ENCODE data around the gene ALKBH5. TPM values are rescaled to one million over a fixed set of nuclear protein-coding genes. Genes with fewer than 3 reads are reported as not detected.

ALKBH5 gene
- polyA plus RNA-seq, 1 donor from 2014 or later: 55.0 TPM

DNA sequence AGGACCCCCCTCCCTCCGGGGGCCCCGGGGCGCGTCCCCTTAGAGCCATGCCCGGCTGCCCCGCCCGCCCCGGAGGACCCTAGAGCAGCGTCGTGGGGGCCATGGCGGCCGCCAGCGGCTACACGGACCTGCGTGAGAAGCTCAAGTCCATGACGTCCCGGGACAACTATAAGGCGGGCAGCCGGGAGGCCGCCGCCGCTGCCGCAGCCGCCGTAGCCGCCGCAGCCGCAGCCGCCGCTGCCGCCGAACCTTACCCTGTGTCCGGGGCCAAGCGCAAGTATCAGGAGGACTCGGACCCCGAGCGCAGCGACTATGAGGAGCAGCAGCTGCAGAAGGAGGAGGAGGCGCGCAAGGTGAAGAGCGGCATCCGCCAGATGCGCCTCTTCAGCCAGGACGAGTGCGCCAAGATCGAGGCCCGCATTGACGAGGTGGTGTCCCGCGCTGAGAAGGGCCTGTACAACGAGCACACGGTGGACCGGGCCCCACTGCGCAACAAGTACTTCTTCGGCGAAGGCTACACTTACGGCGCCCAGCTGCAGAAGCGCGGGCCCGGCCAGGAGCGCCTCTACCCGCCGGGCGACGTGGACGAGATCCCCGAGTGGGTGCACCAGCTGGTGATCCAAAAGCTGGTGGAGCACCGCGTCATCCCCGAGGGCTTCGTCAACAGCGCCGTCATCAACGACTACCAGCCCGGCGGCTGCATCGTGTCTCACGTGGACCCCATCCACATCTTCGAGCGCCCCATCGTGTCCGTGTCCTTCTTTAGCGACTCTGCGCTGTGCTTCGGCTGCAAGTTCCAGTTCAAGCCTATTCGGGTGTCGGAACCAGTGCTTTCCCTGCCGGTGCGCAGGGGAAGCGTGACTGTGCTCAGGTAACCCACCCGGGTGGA lies 759 bp downstream of the ALKBH5 start:
- no peaks in the 10 kb centered on the region for H3K27me3 ChIP-seq (ENCODE audit: insufficient read depth, low read depth, low read length)
- H4K20me1 ChIP-seq (ENCODE audit: insufficient read depth): peaks cover 40% of the 10 kb centered on the region
- peak overlapping the region; percentile 94 for H3K27ac ChIP-seq (ENCODE audit: low read length)
- TF ChIP-seq, protein P1, sequence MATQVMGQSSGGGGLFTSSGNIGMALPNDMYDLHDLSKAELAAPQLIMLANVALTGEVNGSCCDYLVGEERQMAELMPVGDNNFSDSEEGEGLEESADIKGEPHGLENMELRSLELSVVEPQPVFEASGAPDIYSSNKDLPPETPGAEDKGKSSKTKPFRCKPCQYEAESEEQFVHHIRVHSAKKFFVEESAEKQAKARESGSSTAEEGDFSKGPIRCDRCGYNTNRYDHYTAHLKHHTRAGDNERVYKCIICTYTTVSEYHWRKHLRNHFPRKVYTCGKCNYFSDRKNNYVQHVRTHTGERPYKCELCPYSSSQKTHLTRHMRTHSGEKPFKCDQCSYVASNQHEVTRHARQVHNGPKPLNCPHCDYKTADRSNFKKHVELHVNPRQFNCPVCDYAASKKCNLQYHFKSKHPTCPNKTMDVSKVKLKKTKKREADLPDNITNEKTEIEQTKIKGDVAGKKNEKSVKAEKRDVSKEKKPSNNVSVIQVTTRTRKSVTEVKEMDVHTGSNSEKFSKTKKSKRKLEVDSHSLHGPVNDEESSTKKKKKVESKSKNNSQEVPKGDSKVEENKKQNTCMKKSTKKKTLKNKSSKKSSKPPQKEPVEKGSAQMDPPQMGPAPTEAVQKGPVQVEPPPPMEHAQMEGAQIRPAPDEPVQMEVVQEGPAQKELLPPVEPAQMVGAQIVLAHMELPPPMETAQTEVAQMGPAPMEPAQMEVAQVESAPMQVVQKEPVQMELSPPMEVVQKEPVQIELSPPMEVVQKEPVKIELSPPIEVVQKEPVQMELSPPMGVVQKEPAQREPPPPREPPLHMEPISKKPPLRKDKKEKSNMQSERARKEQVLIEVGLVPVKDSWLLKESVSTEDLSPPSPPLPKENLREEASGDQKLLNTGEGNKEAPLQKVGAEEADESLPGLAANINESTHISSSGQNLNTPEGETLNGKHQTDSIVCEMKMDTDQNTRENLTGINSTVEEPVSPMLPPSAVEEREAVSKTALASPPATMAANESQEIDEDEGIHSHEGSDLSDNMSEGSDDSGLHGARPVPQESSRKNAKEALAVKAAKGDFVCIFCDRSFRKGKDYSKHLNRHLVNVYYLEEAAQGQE (IDR thresholded peaks at IDR 0.05; ENCODE audit: borderline replicate concordance): no peak
- TF ChIP-seq POLR2AphosphoS5 (IDR thresholded peaks at IDR 0.05) (peak; percentile 20), TAF1 (IDR thresholded peaks at IDR 0.05; ENCODE audit: low read depth) (no peak), RAD21 (conservative IDR thresholded peaks at IDR 0.05) (peak; percentile 24), SMC3 (conservative IDR thresholded peaks at IDR 0.05; ENCODE audit: poor library complexity) (peak; percentile 41), MXI1 (conservative IDR thresholded peaks at IDR 0.05; ENCODE audit: poor library complexity, severe bottlenecking) (peak; percentile 60)
- TF ChIP-seq, protein P2, sequence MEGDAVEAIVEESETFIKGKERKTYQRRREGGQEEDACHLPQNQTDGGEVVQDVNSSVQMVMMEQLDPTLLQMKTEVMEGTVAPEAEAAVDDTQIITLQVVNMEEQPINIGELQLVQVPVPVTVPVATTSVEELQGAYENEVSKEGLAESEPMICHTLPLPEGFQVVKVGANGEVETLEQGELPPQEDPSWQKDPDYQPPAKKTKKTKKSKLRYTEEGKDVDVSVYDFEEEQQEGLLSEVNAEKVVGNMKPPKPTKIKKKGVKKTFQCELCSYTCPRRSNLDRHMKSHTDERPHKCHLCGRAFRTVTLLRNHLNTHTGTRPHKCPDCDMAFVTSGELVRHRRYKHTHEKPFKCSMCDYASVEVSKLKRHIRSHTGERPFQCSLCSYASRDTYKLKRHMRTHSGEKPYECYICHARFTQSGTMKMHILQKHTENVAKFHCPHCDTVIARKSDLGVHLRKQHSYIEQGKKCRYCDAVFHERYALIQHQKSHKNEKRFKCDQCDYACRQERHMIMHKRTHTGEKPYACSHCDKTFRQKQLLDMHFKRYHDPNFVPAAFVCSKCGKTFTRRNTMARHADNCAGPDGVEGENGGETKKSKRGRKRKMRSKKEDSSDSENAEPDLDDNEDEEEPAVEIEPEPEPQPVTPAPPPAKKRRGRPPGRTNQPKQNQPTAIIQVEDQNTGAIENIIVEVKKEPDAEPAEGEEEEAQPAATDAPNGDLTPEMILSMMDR (IDR thresholded peaks at IDR 0.05; ENCODE audit: poor library complexity, severe bottlenecking): no peak
- H3K9ac ChIP-seq (ENCODE audit: low read length): peak overlapping the region; percentile 84
- no peaks in the 10 kb centered on the region for H3K36me3 ChIP-seq (ENCODE audit: insufficient read depth, low read length)
- H3K79me2 ChIP-seq (replicated peaks; ENCODE audit: insufficient read depth, low read length): peaks cover 51% of the 10 kb centered on the region
- no peaks in the 10 kb centered on the region for H3F3A ChIP-seq (ENCODE audit: insufficient read depth, low read length, poor library complexity, severe bottlenecking)
- peak overlapping the region; percentile 8 for H2AFZ ChIP-seq (ENCODE audit: low read depth, low read length)
- no peaks in the 10 kb centered on the region for H3K9me2 ChIP-seq (ENCODE audit: insufficient read depth, low read length)
- peak overlapping the region; percentile 95 for H3K4me2 ChIP-seq (ENCODE audit: low read length)
- H3K9me3 ChIP-seq (ENCODE audit: low read length): no peaks in the 10 kb centered on the region
- H3K4me3 ChIP-seq (ENCODE audit: low read length): peak overlapping the region; percentile 99

DNA sequence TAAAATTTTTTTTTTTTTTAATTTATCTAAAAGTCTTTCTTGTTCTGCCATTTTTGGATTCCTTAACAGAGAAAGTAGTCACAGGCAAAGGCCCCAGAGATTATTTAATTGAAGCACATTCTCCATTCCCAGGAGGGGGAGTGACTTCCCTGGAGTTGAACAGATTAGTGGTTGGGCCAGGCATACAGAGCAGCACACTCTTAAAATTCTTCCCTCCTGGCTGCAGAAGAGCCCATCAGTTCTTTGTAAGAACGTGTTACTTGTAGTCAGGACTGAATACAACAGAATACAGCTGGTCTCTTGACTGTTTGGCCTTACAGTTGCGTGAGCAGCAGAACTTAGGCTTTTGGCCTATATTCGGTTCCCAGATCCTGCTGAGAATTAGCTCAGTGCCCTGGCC lies 1.8 kb downstream of the ALKBH5 start:
- H3K27ac ChIP-seq (ENCODE audit: low read length): no peak overlapping the region
- H3K9me2 ChIP-seq (ENCODE audit: insufficient read depth, low read length): no peaks in the 10 kb centered on the region
- peak overlapping the region; percentile 95 for H3K4me2 ChIP-seq (ENCODE audit: low read length)
- H3K79me2 ChIP-seq (replicated peaks; ENCODE audit: insufficient read depth, low read length): peaks cover 58% of the 10 kb centered on the region
- peak overlapping the region; percentile 84 for H3K9ac ChIP-seq (ENCODE audit: low read length)
- H3F3A ChIP-seq (ENCODE audit: insufficient read depth, low read length, poor library complexity, severe bottlenecking): no peaks in the 10 kb centered on the region
- no peaks in the 10 kb centered on the region for H3K27me3 ChIP-seq (ENCODE audit: insufficient read depth, low read depth, low read length)
- peaks cover 40% of the 10 kb centered on the region for H4K20me1 ChIP-seq (ENCODE audit: insufficient read depth)
- H3K9me3 ChIP-seq (ENCODE audit: low read length): no peaks in the 10 kb centered on the region
- TF ChIP-seq EP300 (conservative IDR thresholded peaks at IDR 0.05; ENCODE audit: poor library complexity, severe bottlenecking) (no peak), POLR2AphosphoS5 (IDR thresholded peaks at IDR 0.05) (no peak)
- H3K36me3 ChIP-seq (ENCODE audit: insufficient read depth, low read length): no peaks in the 10 kb centered on the region
- no peak overlapping the region for H2AFZ ChIP-seq (ENCODE audit: low read depth, low read length)
- H3K4me3 ChIP-seq (ENCODE audit: low read length): peak overlapping the region; percentile 99

All from neural cell (in vitro differentiated cells).